ENCODE results near the gene MSLN.

Gene MSLN

DNA sequence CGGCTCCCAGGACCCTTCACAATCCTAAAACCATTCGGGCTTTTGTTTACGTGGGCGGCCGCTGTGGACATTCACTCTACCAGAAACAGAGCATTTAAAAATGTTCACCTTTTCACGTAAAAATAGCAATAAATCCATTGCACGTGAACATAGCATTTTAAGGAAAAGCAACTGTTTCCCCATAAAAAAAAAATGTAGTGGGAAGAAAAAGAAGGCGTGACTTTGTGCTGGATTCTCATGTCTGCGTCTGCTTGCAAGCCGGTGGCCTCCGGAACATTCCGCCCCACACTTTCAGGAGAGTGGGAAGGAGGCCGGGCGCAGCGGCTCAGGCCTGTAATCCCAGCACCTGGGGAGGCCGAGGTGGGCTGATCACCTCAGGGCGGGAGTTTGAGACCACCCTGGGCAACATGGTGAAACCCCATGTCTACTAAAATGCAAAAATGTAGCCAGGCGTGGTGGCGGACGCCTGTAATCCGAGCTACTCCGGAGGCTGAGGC, 53.4 kb downstream of the MSLN start:
- no peak for DNase-seq

DNA sequence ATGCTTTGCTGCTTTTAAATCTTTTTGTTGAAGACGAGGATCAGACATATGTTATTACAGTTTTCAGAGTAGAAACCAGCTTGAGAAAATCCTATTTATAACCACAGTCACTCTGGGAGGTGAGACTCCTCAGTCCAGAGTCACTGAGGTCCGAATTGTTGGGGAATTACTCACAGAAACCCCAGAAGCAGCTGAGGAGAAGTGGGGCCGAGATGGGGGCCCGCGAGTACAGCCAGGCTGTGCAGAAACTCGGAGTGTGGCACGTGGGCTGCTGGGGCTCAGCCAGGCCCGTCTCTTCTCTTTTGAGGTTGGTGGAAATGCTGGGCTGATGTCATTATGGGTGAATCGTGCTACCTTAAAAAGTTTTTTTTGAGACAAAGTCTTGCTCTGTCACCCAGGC, 54.4 kb downstream of the MSLN start:
- no peak for DNase-seq

DNA sequence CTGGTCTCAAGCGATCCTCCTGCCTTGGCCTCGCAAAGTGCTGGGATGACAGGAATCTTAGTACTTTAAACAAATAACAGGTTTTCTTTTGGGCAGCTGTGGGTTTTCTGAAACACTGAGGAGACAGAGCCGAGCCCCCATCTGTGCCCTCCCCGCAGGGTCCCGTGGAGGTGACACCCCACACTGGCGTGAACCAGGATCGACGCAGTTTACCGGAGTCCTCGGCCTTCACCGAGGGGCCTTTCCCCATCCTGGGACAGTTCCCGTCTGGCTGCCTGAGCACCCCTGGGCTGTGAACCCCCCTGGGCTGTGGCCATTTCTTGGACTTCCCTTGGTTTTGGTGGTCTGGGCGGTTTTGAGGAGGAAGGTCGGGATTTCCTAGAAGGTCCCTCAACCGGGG, 55.3 kb downstream of the MSLN start:
- no peak for DNase-seq

DNA sequence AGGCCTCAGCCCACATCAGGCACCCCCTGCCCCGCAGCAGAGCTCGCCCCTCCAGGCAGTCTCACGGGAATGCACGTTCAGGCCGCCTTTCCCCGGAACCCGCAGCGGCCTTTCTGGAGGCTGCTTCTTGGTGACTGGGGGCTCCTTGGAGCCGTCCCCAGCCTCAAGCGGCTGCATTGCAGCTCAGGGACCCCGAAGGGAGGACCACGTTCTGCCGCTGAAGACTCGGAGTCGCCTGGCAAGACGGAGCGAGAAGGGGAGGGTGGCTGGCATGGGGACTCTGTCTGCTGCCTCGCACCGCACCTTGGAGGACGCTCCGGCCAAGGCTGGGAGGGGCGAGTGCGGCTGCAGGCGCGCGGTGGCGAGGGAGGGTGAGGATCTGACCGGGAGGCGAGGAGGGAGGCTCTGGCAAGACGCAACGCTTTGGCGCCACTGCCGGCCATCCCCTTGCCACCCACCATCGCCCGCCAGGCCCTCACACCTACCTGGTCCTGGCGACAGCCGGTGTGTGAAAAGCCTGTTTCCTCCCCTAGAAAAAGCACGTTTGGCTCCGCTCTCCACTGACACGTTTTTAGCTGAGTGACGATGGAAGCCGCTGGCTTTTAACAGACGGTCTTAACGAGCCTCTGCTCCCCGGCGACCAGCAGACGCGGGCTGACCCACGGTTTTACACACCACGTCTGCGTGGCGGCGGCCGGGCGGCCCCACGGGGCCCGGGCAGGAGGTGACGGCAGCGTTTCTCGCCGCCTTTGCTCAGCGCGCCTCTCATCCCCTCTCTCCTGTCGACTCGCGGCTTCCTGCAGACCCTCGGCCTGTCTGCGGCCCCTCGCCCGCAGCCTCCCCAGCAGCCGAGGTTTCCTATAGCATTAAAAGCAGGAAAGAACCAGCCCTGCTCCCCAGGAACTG, 56.7 kb downstream of the MSLN start:
- DNase-seq: no peak

DNA sequence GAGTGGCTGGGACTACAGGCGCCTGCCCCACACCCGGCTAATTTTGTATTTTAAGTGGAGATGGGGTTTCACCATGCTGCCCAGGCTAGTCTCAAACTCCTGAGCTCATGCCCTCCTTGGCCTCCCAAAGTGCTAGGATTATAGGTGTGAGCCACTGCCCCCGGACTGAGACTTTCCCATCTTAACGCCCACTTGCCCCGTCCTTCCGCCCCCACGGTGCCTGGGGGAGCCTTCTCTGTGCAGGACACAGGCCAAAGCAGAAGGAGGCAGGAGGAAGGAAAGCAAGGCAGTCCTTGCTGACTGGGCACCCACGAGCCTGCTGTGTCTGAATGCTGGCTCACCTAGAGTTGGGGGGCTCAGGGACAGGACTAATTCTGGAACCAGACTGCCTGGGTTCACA, 57.6 kb downstream of the MSLN start:
- no peak for DNase-seq
